ENCODE measurements around the gene MLN. TPM values are rescaled to one million over a fixed set of nuclear protein-coding genes. Genes with fewer than 3 reads are reported as not detected.

Gene MLN
- total RNA-seq, 1 experiment from 2014 or later = not detected

DNA sequence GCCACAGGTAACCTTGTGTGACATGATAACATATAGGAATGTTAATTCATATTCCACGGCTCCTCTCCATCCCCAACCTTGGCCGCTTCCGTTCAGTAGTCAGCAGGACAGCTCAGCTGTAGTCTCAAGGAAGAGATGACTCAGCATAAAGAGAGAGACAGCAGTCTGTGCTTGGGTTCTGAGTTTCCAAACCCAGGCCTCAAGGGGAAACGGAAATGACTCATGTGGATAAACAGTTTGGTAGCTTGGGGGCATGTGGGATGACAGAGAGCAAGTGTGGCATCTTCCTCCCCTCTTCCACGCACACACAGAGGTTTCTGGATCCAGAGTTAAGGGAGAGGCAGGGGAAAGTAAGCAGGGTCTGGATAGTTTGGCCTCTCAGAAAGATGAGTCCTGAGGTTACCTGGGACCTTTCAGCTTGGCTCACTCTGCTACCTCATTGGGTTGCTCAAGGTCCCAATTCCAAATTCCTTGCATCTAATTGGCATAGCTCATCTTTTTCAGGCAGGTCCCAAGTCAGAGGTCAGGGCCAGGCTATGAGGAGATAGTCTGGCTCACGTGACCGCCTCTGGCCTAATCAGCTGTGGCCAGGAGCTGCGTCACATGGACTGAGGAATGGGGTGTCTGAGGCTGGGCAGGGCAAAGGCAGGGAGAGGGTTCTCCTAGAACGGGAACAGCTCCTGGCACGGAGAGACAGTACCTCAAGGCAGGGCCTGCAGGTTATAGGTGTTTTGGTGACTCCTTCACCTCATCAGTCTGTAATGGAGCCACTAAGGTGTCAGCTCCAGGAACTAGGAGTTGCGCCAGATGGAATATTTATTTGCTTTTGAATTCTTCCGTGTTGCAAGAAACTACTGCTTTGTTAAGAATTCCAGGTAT lies 36.5 kb upstream of the MLN start:
- no TSS peak for BruUV-seq (replicated peaks)
- peaks cover 19% of the 10 kb centered on the region for H3K4me1 Mint-ChIP-seq (ENCODE audit: insufficient read depth, unreplicated experiment)
- peak overlapping the region; percentile 59 for H3K27ac Mint-ChIP-seq (ENCODE audit: low read depth, unreplicated experiment)
- no peaks in the 10 kb centered on the region for H3K27me3 Mint-ChIP-seq (ENCODE audit: insufficient read depth, unreplicated experiment)
- TF ChIP-seq, protein P1, sequence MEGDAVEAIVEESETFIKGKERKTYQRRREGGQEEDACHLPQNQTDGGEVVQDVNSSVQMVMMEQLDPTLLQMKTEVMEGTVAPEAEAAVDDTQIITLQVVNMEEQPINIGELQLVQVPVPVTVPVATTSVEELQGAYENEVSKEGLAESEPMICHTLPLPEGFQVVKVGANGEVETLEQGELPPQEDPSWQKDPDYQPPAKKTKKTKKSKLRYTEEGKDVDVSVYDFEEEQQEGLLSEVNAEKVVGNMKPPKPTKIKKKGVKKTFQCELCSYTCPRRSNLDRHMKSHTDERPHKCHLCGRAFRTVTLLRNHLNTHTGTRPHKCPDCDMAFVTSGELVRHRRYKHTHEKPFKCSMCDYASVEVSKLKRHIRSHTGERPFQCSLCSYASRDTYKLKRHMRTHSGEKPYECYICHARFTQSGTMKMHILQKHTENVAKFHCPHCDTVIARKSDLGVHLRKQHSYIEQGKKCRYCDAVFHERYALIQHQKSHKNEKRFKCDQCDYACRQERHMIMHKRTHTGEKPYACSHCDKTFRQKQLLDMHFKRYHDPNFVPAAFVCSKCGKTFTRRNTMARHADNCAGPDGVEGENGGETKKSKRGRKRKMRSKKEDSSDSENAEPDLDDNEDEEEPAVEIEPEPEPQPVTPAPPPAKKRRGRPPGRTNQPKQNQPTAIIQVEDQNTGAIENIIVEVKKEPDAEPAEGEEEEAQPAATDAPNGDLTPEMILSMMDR (IDR thresholded peaks at IDR 0.05; ENCODE audit: unreplicated experiment) = no peak
- intact Hi-C loops (cut with micrococcal nuclease) = loop anchor here (10.0 kb wide), 1 partner anchor 55 kb away; the partner anchor contains the start of gene LEMD2
- CTCF ChIA-PET = interaction anchor here (0.7 to 1.4 kb wide), 6 partner anchors 9 to 317 kb away, joined by 3 to 4 read pairs (median 3); no protein-coding TSS in a partner anchor
- POLR2A ChIA-PET = interaction anchor here (0.6 to 2.1 kb wide), 12 partner anchors 9 to 296 kb away, joined by 3 to 28 read pairs (median 4); partner anchors contain the start of gene LEMD2
- DNase-seq (ENCODE audit: unreplicated experiment) = peak; percentile 99
- H3K4me3 Mint-ChIP-seq (ENCODE audit: unreplicated experiment) = peak overlapping the region; percentile 12
- no peaks in the 10 kb centered on the region for H3K9me3 Mint-ChIP-seq (ENCODE audit: unreplicated experiment)
- no peaks in the 10 kb centered on the region for H3K36me3 Mint-ChIP-seq (ENCODE audit: insufficient read depth, unreplicated experiment)

DNA sequence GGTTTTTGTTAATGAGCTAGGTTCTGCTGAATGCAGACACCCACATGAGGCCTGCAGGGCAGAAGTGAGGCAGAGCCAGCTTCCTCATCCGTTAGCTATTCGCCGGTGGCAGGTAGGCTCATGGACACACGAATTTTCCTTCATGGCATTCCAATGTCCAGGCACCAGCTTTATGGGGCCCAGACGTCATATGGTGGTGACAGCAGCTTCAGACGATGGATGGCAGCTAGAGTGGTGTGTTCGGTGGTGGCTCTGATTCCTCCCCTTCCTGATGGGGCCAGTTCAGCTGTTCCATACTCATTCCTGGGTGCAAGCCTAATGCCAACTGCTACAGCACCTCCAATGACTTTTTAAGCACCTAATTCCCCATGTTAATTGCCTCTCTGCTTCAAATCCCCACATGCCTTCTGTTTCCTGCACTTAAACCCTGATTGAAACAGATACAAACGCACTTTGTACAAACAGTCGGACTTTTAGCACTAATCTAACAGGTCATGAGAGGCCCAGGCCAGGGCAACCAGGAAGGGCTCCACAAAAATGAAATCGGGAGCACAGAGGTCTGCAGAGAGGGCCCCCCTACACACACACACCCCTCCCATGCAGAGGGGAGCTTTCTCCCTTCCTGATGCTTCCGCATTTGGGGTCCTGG lies 35.7 kb upstream of the MLN start:
- BruUV-seq (replicated peaks) = no TSS peak
- intact Hi-C loops (cut with micrococcal nuclease) = loop anchor here (10.0 kb wide), 1 partner anchor 55 kb away; the partner anchor contains the start of gene LEMD2
- peaks cover 19% of the 10 kb centered on the region for H3K4me1 Mint-ChIP-seq (ENCODE audit: insufficient read depth, unreplicated experiment)
- TF ChIP-seq, protein P1 (IDR thresholded peaks at IDR 0.05; ENCODE audit: unreplicated experiment) = no peak
- H3K27ac Mint-ChIP-seq (ENCODE audit: low read depth, unreplicated experiment) = peak overlapping the region; percentile 59
- H3K36me3 Mint-ChIP-seq (ENCODE audit: insufficient read depth, unreplicated experiment) = no peaks in the 10 kb centered on the region
- no peak for DNase-seq (ENCODE audit: unreplicated experiment)
- POLR2A ChIA-PET = interaction anchor here (0.5 to 2.1 kb wide), 10 partner anchors 9 to 297 kb away, joined by 3 to 28 read pairs (median 4); partner anchors contain the start of gene LEMD2
- CTCF ChIA-PET = interaction anchor here (0.7 to 1.6 kb wide), 5 partner anchors 14 to 188 kb away, joined by 3 to 5 read pairs (median 3); no protein-coding TSS in a partner anchor
- peak overlapping the region; percentile 12 for H3K4me3 Mint-ChIP-seq (ENCODE audit: unreplicated experiment)
- no peaks in the 10 kb centered on the region for H3K27me3 Mint-ChIP-seq (ENCODE audit: insufficient read depth, unreplicated experiment)
- H3K9me3 Mint-ChIP-seq (ENCODE audit: unreplicated experiment) = no peaks in the 10 kb centered on the region

DNA sequence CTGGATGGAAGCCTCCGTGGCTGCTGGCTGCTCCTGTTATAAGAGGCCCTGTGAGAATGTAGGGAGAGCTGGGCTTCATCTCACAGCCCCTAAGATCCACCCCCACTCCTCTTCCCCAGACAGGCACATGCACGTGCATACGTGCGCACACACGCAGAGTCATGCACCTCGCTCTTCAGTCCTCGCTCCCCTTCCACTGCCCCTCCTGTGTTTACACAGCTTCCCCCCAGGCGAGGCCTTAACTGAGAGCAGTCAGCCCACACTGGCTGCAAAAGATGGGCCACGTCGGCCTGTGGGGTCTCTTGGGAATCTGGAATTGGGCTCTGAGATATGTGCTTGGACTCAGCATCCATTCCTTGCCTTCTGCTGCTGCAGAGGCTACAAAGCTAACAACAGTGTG lies 35.2 kb upstream of the MLN start:
- intact Hi-C loops (cut with micrococcal nuclease) = no loop called here
- ChIA-PET CTCF (interaction anchor here (0.8 to 1.6 kb wide), 4 partner anchors 14 to 145 kb away, joined by 3 to 5 read pairs (median 3); no protein-coding TSS in a partner anchor), POLR2A (interaction anchor here (0.5 to 2.1 kb wide), 3 partner anchors 8 to 51 kb away, joined by 3 to 4 read pairs (median 4); no protein-coding TSS in a partner anchor)
- Mint-ChIP-seq H3K27ac (ENCODE audit: low read depth, unreplicated experiment) (peak overlapping the region; percentile 59), H3K9me3 (ENCODE audit: unreplicated experiment) (no peaks in the 10 kb centered on the region), H3K36me3 (ENCODE audit: insufficient read depth, unreplicated experiment) (no peaks in the 10 kb centered on the region), H3K4me1 (ENCODE audit: insufficient read depth, unreplicated experiment) (peaks cover 19% of the 10 kb centered on the region), H3K27me3 (ENCODE audit: insufficient read depth, unreplicated experiment) (no peaks in the 10 kb centered on the region), H3K4me3 (ENCODE audit: unreplicated experiment) (no peak overlapping the region)
- TF ChIP-seq, protein P1 (IDR thresholded peaks at IDR 0.05; ENCODE audit: unreplicated experiment) = no peak
- no TSS peak for BruUV-seq (replicated peaks)
- no peak for DNase-seq (ENCODE audit: unreplicated experiment)
